ENCODE data around the gene HECW1.
"Not testable (repeated sequence)": the region's sequence is repeated elsewhere in the genome, so short reads cannot be mapped to it uniquely, and the experiment has no call there.

HECW1 gene

DNA sequence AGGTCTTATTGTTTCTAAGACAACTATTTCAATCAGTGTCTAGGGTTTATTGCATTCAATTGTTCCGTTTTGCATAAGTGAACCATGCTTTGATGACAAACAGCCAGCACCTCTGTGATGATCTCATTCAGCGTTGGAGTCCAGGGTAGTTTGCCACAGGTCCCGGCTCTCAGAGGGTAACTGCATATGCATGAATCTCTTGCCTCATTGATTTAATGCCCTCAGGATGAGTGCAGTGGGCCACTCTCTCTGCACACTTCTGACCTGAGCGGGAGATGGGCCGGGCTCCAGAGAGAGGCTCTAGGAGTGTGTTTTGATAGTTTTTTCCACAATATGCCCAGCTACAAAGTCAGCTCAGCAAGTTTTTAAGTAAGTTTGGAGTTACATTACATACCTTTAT, 83.9 kb downstream of the HECW1 start:
- peaks cover 20% of the 10 kb centered on the region for H3K4me1 ChIP-seq (ENCODE audit: control insufficient read depth, insufficient read depth, low read length)
- no peak overlapping the region for H3K9ac ChIP-seq (ENCODE audit: low read depth, low read length)
- no peaks in the 10 kb centered on the region for H3K9me3 ChIP-seq (replicated peaks; ENCODE audit: low read length)
- H3K4me2 ChIP-seq (ENCODE audit: low read length), result no peak overlapping the region
- H3K4me3 ChIP-seq (ENCODE audit: low read length), result no peak overlapping the region
- H3K27me3 ChIP-seq (ENCODE audit: control insufficient read depth, insufficient read depth, low read length), result peaks cover 3% of the 10 kb centered on the region
- no peaks in the 10 kb centered on the region for H3K36me3 ChIP-seq (ENCODE audit: insufficient read depth, low read length)

DNA sequence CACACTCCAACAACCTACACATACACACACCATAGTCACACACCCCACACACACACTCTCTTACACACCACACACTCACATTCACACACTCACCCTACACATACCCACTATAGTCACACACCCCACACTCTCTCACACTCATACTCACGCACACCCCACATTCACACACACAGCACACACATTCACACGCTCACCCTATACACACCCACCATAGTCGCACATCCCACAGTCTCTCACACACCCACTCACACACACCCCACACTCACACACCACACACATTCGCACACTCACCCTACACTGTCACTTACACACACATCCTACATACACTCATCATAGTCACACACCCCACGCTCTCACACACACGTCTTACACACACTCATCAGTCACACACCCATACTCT, 85.6 kb downstream of the HECW1 start:
- Histone ChIP-seq H3K4me1 (ENCODE audit: control insufficient read depth, insufficient read depth, low read length) (peaks cover 27% of the 10 kb centered on the region), H3K36me3 (ENCODE audit: insufficient read depth, low read length) (no peaks in the 10 kb centered on the region), H3K9ac (ENCODE audit: low read depth, low read length) (no peak overlapping the region), H3K27me3 (ENCODE audit: control insufficient read depth, insufficient read depth, low read length) (no peaks in the 10 kb centered on the region), H3K4me2 (ENCODE audit: low read length) (no peak overlapping the region), H3K4me3 (ENCODE audit: low read length) (no peak overlapping the region), H3K9me3 (replicated peaks; ENCODE audit: low read length) (no peaks in the 10 kb centered on the region)

DNA sequence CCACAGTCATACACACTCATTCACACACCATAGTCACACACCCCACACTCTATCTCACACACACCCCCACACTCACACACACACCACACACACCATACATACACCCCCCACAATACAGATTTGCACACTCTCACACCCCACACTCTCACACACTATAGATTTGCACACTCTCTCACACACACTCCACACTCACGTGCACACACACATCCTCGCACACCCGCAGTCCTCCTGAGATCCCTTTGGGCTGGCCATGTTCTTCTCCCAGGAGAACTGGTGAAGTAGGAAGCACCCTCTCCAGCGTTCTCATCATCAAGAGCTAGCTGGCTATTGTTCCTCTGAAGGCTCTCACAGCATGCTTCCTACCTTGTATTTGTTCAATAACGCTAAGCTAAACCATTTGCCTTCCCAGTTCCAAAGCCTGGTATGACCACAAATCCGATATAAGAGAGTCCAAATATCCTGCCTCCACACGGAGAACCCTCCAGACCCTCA, 86.2 kb downstream of the HECW1 start:
- no peak overlapping the region for H3K9ac ChIP-seq (ENCODE audit: low read depth, low read length)
- H3K4me1 ChIP-seq (ENCODE audit: control insufficient read depth, insufficient read depth, low read length), result peaks cover 30% of the 10 kb centered on the region
- H3K4me2 ChIP-seq (ENCODE audit: low read length), result peak overlapping the region; percentile 19
- no peaks in the 10 kb centered on the region for H3K9me3 ChIP-seq (replicated peaks; ENCODE audit: low read length)
- H3K4me3 ChIP-seq (ENCODE audit: low read length), result no peak overlapping the region
- H3K27me3 ChIP-seq (ENCODE audit: control insufficient read depth, insufficient read depth, low read length), result no peaks in the 10 kb centered on the region
- H3K36me3 ChIP-seq (ENCODE audit: insufficient read depth, low read length), result no peaks in the 10 kb centered on the region

DNA sequence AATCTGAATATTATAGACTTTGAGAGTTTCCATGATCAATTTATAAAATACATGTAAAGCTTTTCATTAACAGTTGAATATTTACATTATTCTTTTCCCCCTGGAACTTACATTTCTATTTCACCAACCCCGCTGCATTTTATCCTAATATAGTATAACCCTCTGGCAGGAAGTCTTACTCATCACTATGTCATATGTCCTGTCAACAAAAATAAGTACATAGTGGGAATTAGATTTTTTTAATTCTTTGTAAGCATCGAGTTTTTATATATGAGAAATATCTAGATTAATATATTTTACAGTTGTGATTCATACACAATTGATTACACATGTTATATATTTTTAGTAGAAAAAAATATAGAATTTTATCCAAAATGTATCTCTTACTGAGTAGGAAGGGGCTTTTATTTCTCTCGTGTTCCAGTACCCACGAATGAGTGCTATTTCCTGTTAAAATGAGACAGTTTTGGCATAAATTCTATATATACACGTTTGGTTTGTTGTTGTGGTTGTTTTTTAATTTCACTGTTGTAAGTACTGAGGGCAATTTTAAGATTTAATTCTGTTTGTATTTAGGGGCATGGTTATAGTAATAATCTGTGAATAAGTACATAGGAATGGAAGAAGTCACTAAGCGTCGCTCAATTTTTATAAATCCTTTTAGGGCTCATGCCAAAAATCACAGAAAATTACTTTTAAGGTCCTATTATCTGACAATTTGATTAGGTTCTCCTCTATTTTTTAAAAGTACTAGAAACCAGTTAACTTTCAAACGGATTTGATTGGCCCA, 87.1 kb downstream of the HECW1 start:
- peak overlapping the region; percentile 53 for H3K9ac ChIP-seq (ENCODE audit: low read depth, low read length)
- peak overlapping the region; percentile 60 for H3K4me2 ChIP-seq (ENCODE audit: low read length)
- H3K4me3 ChIP-seq (ENCODE audit: low read length), result no peak overlapping the region
- no peaks in the 10 kb centered on the region for H3K36me3 ChIP-seq (ENCODE audit: insufficient read depth, low read length)
- H3K4me1 ChIP-seq (ENCODE audit: control insufficient read depth, insufficient read depth, low read length), result peaks cover 37% of the 10 kb centered on the region
- H3K9me3 ChIP-seq (replicated peaks; ENCODE audit: low read length), result no peaks in the 10 kb centered on the region
- no peaks in the 10 kb centered on the region for H3K27me3 ChIP-seq (ENCODE audit: control insufficient read depth, insufficient read depth, low read length)

DNA sequence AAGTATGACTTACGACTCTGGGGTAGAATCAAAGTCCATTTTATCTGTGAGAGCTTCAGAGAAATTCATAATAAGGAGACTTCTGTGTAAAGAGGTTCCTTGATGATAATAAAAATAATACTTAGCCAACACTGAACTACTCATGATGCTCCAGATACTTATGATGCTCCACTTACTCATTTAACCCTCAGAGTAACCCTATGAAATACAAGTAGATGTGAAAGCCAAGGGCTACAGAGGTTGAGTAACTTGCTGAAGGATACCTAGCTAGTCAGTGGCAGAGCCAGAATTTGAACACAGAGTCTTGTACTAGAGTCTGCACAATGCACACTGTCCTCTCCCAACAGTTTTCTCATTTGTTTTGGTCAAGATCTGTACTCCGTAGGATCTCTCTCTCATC, 89.5 kb downstream of the HECW1 start:
- peak overlapping the region; percentile 5 for H3K4me2 ChIP-seq (ENCODE audit: low read length)
- H3K4me3 ChIP-seq (ENCODE audit: low read length), result no peak overlapping the region
- no peaks in the 10 kb centered on the region for H3K36me3 ChIP-seq (ENCODE audit: insufficient read depth, low read length)
- H3K9ac ChIP-seq (ENCODE audit: low read depth, low read length), result no peak overlapping the region
- no peaks in the 10 kb centered on the region for H3K9me3 ChIP-seq (replicated peaks; ENCODE audit: low read length)
- peaks cover 40% of the 10 kb centered on the region for H3K4me1 ChIP-seq (ENCODE audit: control insufficient read depth, insufficient read depth, low read length)
- no peaks in the 10 kb centered on the region for H3K27me3 ChIP-seq (ENCODE audit: control insufficient read depth, insufficient read depth, low read length)

DNA sequence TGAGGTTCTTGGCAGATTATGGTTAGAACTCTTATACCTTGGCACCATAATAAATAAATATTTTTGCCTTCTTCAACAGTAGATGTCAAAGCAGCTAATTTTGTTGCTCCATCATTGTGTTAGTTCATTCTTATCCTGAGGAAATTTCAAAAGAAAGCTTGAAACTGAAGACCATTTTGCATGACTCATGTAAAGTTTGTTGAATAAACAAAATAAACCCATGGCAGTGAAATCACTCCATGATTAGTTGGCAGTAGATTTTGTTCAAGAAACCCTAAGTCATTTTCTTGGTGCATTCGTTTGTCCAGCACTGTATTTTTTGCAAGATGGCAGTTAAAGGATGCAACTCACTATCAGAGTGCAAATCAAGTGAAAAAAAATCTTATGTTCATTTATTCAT, 91.6 kb downstream of the HECW1 start:
- Histone ChIP-seq H3K9ac (ENCODE audit: low read depth, low read length) (no peak overlapping the region), H3K4me2 (ENCODE audit: low read length) (no peak overlapping the region), H3K27me3 (ENCODE audit: control insufficient read depth, insufficient read depth, low read length) (peaks cover 9% of the 10 kb centered on the region), H3K36me3 (ENCODE audit: insufficient read depth, low read length) (no peaks in the 10 kb centered on the region), H3K9me3 (replicated peaks; ENCODE audit: low read length) (no peaks in the 10 kb centered on the region), H3K4me1 (ENCODE audit: control insufficient read depth, insufficient read depth, low read length) (peaks cover 33% of the 10 kb centered on the region), H3K4me3 (ENCODE audit: low read length) (no peak overlapping the region)

DNA sequence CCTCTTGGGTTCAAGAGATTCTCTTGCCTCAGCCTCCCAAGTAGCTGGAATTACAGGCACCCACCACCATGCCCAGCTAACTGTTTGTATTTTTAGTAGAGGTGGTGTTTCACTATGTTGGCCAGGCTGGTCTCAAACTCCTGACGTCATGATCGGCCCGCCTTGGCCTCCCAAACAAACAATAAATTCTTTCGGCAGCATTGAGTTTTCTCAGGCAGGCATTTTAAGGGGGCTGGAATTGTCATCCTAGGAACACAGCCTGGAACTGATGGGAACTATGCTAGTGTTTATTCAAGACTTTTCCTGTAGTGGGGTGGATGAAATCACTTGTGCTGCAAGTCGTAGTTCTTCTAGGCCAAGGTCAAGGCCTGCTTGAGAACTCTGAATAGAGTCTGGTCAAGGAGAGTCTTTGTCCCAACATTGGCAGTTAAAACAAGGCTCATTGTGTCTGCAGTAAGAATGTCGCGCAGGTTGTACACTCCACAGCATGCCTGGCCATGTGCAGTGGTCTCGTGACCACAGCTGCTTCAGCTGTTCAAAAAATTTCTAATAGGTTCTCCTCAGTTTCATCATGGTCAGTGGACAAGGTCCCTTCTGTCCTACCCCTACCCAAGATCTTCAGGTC, 92.8 kb downstream of the HECW1 start:
- Histone ChIP-seq H3K9me3 (replicated peaks; ENCODE audit: low read length) (no peaks in the 10 kb centered on the region), H3K4me2 (ENCODE audit: low read length) (no peak overlapping the region), H3K36me3 (ENCODE audit: insufficient read depth, low read length) (no peaks in the 10 kb centered on the region), H3K4me1 (ENCODE audit: control insufficient read depth, insufficient read depth, low read length) (peaks cover 24% of the 10 kb centered on the region), H3K9ac (ENCODE audit: low read depth, low read length) (no peak overlapping the region), H3K4me3 (ENCODE audit: low read length) (no peak overlapping the region), H3K27me3 (ENCODE audit: control insufficient read depth, insufficient read depth, low read length) (peaks cover 11% of the 10 kb centered on the region)

DNA sequence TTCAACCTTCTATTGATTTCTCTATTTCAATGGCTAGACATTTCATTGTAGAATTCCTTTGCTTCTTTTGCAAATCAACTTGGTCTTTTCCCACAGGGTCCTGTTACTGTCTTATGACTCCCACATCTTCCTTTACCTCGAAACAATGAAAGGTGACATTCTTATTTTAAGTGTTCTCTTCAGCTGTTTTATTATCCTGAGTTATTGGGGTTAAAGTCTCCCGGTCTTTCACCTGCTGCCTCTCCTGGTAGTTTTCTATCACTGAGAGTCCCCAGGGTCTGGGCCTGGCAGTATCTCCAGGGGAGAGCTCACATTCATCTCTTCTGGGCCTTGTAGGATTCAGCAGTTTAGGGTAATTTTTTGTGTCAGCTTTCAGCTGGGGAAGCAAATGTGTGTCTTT, 95.8 kb downstream of the HECW1 start:
- H3K9me3 ChIP-seq (replicated peaks; ENCODE audit: low read length), result no peaks in the 10 kb centered on the region
- H3K9ac ChIP-seq (ENCODE audit: low read depth, low read length), result no peak overlapping the region
- no peak overlapping the region for H3K4me3 ChIP-seq (ENCODE audit: low read length)
- H3K36me3 ChIP-seq (ENCODE audit: insufficient read depth, low read length), result no peaks in the 10 kb centered on the region
- H3K4me1 ChIP-seq (ENCODE audit: control insufficient read depth, insufficient read depth, low read length), result peaks cover 12% of the 10 kb centered on the region
- H3K27me3 ChIP-seq (ENCODE audit: control insufficient read depth, insufficient read depth, low read length), result peaks cover 16% of the 10 kb centered on the region
- H3K4me2 ChIP-seq (ENCODE audit: low read length), result no peak overlapping the region

DNA sequence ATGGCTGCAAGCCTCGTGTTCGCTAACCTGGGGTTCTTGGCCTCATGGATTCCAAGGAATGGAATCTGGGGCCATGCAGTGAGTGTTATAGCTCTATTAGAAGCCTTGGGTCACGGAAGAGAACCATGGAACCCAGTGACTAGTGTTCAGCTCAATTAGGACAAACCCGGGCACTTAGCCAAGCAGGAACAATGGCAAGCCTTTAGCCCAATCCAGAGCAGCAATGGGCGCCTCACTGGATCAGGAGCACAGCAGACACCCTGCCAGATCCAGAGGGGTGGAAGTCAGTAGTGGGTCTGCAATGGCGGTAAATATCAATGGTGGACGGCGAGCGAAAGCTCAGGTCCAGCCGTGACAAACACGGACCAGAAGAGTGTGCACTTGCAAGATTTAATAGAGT, 98.1 kb downstream of the HECW1 start:
- not testable (repeated sequence) for H3K4me3 ChIP-seq (ENCODE audit: low read length); H3K36me3 ChIP-seq (ENCODE audit: insufficient read depth, low read length); H3K4me1 ChIP-seq (ENCODE audit: control insufficient read depth, insufficient read depth, low read length); H3K9ac ChIP-seq (ENCODE audit: low read depth, low read length); H3K9me3 ChIP-seq (replicated peaks; ENCODE audit: low read length); H3K4me2 ChIP-seq (ENCODE audit: low read length)
- peaks cover 23% of the 10 kb centered on the region for H3K27me3 ChIP-seq (ENCODE audit: control insufficient read depth, insufficient read depth, low read length)

DNA sequence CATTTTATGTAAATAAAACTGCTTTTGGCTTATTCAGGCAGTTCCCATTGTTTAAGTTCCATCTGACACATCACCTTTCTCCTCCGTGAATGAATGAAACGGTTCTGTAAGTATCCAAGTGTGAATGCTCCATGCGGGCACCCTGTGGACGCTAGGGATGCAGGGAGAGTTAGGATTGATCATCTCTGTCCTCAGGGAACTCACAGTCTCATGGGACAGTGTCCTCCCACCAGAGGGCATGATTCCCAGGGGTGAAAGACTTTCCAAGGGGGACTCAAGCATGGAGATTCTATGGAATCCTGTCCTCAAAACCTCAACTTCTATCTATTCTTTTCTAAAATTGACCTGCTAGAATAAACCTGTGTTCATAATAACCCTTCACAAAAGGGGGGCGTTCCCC, 98.8 kb downstream of the HECW1 start:
- Histone ChIP-seq H3K27me3 (ENCODE audit: control insufficient read depth, insufficient read depth, low read length) (peaks cover 26% of the 10 kb centered on the region), H3K36me3 (ENCODE audit: insufficient read depth, low read length) (no peaks in the 10 kb centered on the region), H3K9ac (ENCODE audit: low read depth, low read length) (no peak overlapping the region), H3K4me1 (ENCODE audit: control insufficient read depth, insufficient read depth, low read length) (no peaks in the 10 kb centered on the region), H3K4me3 (ENCODE audit: low read length) (no peak overlapping the region), H3K9me3 (replicated peaks; ENCODE audit: low read length) (no peaks in the 10 kb centered on the region), H3K4me2 (ENCODE audit: low read length) (no peak overlapping the region)

DNA sequence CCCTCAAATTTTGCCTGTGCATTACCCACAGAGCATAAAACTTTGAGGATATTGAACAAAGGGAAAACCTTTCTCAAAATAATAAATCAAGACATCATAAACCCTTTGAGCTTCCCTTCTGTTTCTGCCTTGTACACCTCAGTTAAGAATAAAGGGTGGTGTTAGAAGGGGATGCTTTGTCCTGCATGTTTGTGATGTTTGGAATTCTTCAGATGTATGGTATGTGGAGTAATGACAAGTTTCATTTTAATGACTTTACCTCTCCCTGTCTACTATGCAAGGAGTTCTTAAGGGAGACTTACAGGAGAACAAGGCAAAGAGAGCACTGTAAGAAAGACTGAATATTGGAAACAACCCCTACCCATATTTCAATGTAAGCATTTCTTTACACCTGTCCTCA, 99.2 kb downstream of the HECW1 start:
- H3K9me3 ChIP-seq (replicated peaks; ENCODE audit: low read length), result no peaks in the 10 kb centered on the region
- H3K36me3 ChIP-seq (ENCODE audit: insufficient read depth, low read length), result no peaks in the 10 kb centered on the region
- H3K4me1 ChIP-seq (ENCODE audit: control insufficient read depth, insufficient read depth, low read length), result no peaks in the 10 kb centered on the region
- H3K27me3 ChIP-seq (ENCODE audit: control insufficient read depth, insufficient read depth, low read length), result peaks cover 26% of the 10 kb centered on the region
- no peak overlapping the region for H3K4me3 ChIP-seq (ENCODE audit: low read length)
- no peak overlapping the region for H3K9ac ChIP-seq (ENCODE audit: low read depth, low read length)
- no peak overlapping the region for H3K4me2 ChIP-seq (ENCODE audit: low read length)

DNA sequence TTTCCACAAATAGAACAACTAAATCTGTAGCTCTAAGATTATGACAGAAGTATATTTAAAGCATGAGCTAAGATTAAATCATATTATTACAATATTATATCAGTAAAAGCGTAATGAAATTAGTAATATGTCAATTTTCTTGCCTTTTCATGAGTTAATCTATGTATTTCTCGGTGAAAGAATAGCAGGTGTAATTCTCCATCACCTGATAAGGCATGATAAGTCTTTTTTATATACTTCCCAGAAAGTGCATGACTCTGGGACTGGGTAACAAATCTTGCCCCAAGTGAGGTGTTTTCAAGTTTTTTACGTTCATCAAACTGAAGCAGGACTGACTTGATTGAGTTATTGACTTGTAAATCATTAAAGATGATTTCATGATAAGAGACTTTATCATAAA, 100.5 kb downstream of the HECW1 start:
- Histone ChIP-seq H3K9me3 (replicated peaks; ENCODE audit: low read length) (no peaks in the 10 kb centered on the region), H3K27me3 (ENCODE audit: control insufficient read depth, insufficient read depth, low read length) (peaks cover 26% of the 10 kb centered on the region), H3K4me1 (ENCODE audit: control insufficient read depth, insufficient read depth, low read length) (no peaks in the 10 kb centered on the region), H3K9ac (ENCODE audit: low read depth, low read length) (no peak overlapping the region), H3K4me2 (ENCODE audit: low read length) (no peak overlapping the region), H3K4me3 (ENCODE audit: low read length) (no peak overlapping the region), H3K36me3 (ENCODE audit: insufficient read depth, low read length) (no peaks in the 10 kb centered on the region)

Measured in skeletal muscle satellite cell (primary cell).